Loucy (cell line): Measurements from ENCODE around the gene TFPI.

Experiments
- CTCF ChIP-seq: fragments of 200-600 bp; sonication (generic); conservative IDR thresholded peaks from 2 replicates; pipeline ENCODE4 v1.5.1; 2014; ENCODE audit warnings: mild to moderate bottlenecking, antibody characterized with exemption, low read length
- EZH2phosphoT487 ChIP-seq: fragments of 200-600 bp; IDR thresholded peaks from 2 replicates; pipeline ENCODE4 v1.6.1; 2018; ENCODE audit warnings: antibody characterized with exemption, mild to moderate bottlenecking, moderate library complexity, borderline replicate concordance

- no peak for TF ChIP-seq CTCF
- TF ChIP-seq EZH2phosphoT487, result no peak
These were observed 20.9 kb upstream of the TFPI start for GRCh38 chr2:187574969-187575750.
